Ascending aorta (tissue), 2 donors: ENCODE results near the gene TUT7. TPM values are rescaled to one million over a fixed set of nuclear protein-coding genes. Genes with fewer than 3 reads are reported as not detected.

Experiments
- DNase-seq, 2 donors: peaks; one replicate each; pipeline ENCODE4 v3.0.0-alpha.2; 2019; ENCODE audit warnings: low spot score in 2 of 2
- H3K27ac ChIP-seq, 2 donors: fragments of 200-600 bp; sonication (generic); one replicate each; pipeline ENCODE4 v1.5.1; 2016 to 2017; ENCODE audit warnings: mild to moderate bottlenecking in 1 of 2
- H3K27me3 ChIP-seq: fragments of 200-600 bp; sonication (generic); one replicate; pipeline ENCODE4 v1.5.1; 2017
- H3K36me3 ChIP-seq, 2 donors: fragments of 200-600 bp; sonication (generic); one replicate each; pipeline ENCODE4 v1.5.1; 2016
- H3K4me1 ChIP-seq, 2 donors: fragments of 200-600 bp; sonication (generic); one replicate each; pipeline ENCODE4 v1.5.1; 2016 to 2017; ENCODE audit warnings: mild to moderate bottlenecking in 1 of 2
- H3K4me3 ChIP-seq, 2 donors: fragments of 200-600 bp; sonication (generic); one replicate each; pipeline ENCODE4 v1.5.1; 2016 to 2017; ENCODE audit warnings: mild to moderate bottlenecking in 1 of 2
- H3K9me3 ChIP-seq, 2 donors: fragments of 200-600 bp; sonication (generic); one replicate each; pipeline ENCODE4 v1.5.1; 2016
- intact Hi-C: fragments of 100-400 bp; cut with DNase I; formaldehyde crosslinking; loops from one replicate; pipeline ENCODE4 v1.15.1; 2023
- total RNA-seq: library from RNA; depleted of rRNA; stranded (reverse); fragments of >200 nt; gene quantifications from one replicate; pipeline ENCODE4 v1.1.0, GENCODE V29; 2016
- TF ChIP-seq, protein P1 (sequence below), 3 experiments: fragments of 200-600 bp in 2 of 3; fragments of 450-650 bp in 1 of 3; sonication (generic) in 2 of 3; IDR thresholded peaks; one replicate each; pipeline ENCODE4 v1.5.1; 2016 to 2019; ENCODE audit warnings: antibody characterized with exemption in 3 of 3, mild to moderate bottlenecking in 1 of 3, moderate library complexity in 1 of 3

Gene TUT7
- total RNA-seq, 1 donor from 2014 or later, result 12.9 TPM

- TF ChIP-seq, protein P1, sequence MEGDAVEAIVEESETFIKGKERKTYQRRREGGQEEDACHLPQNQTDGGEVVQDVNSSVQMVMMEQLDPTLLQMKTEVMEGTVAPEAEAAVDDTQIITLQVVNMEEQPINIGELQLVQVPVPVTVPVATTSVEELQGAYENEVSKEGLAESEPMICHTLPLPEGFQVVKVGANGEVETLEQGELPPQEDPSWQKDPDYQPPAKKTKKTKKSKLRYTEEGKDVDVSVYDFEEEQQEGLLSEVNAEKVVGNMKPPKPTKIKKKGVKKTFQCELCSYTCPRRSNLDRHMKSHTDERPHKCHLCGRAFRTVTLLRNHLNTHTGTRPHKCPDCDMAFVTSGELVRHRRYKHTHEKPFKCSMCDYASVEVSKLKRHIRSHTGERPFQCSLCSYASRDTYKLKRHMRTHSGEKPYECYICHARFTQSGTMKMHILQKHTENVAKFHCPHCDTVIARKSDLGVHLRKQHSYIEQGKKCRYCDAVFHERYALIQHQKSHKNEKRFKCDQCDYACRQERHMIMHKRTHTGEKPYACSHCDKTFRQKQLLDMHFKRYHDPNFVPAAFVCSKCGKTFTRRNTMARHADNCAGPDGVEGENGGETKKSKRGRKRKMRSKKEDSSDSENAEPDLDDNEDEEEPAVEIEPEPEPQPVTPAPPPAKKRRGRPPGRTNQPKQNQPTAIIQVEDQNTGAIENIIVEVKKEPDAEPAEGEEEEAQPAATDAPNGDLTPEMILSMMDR (IDR thresholded peaks at IDR 0.05), result no peak
- no peaks in the 10 kb centered on the region for H3K4me1 ChIP-seq
- intact Hi-C loops, result loop anchor here (10.0 kb wide), 1 partner anchor 1365 kb away; the partner anchor contains the start of gene CTSL
- H3K4me3 ChIP-seq, result no peak overlapping the region
- DNase-seq, result no peak
- H3K27me3 ChIP-seq, result no peaks in the 10 kb centered on the region
- H3K9me3 ChIP-seq, result no peaks in the 10 kb centered on the region
- no peaks in the 10 kb centered on the region for H3K36me3 ChIP-seq
- no peak overlapping the region for H3K27ac ChIP-seq
These were observed 5.1 kb upstream of the TUT7 start for GRCh38 chr9:86359151-86359879.

- Histone ChIP-seq H3K36me3 (peaks cover 0 to 6% of the 10 kb centered on the region in 2 donors), H3K27ac (no peak overlapping the region), H3K4me3 (no peak overlapping the region), H3K4me1 (peaks cover 3 to 10% of the 10 kb centered on the region in 2 donors), H3K9me3 (no peaks in the 10 kb centered on the region), H3K27me3 (no peaks in the 10 kb centered on the region)
- TF ChIP-seq, protein P1 (IDR thresholded peaks at IDR 0.05), result no peak
- intact Hi-C loops, result loop anchor here (10.0 kb wide), 1 partner anchor 1368 kb away; the partner anchor contains the start of gene CTSL
- DNase-seq, result no peak
These were observed 3.0 kb upstream of the TUT7 start for GRCh38 chr9:86356871-86357866.

GRCh38 chr9:86355814-86356213 lies 1.6 kb upstream of the TUT7 start:
- TF ChIP-seq, protein P1 (IDR thresholded peaks at IDR 0.05), result no peak
- no peaks in the 10 kb centered on the region for H3K27me3 ChIP-seq
- peaks cover 0 to 10% of the 10 kb centered on the region in 2 donors for H3K36me3 ChIP-seq
- peaks cover 3 to 16% of the 10 kb centered on the region in 2 donors for H3K4me1 ChIP-seq
- H3K4me3 ChIP-seq, result no peak overlapping the region
- DNase-seq, result no peak
- H3K9me3 ChIP-seq, result no peaks in the 10 kb centered on the region
- H3K27ac ChIP-seq, result no peak overlapping the region
- intact Hi-C loops, result loop anchor here (10.0 kb wide), 1 partner anchor 1369 kb away; the partner anchor contains the start of gene CTSL

GRCh38 chr9:86354818-86355309 lies 654 bp upstream of the TUT7 start:
- TF ChIP-seq, protein P1 (IDR thresholded peaks at IDR 0.05), result no peak
- no peaks in the 10 kb centered on the region for H3K9me3 ChIP-seq
- no peaks in the 10 kb centered on the region for H3K27me3 ChIP-seq
- DNase-seq, result no peak
- peaks cover 3 to 16% of the 10 kb centered on the region in 2 donors for H3K4me1 ChIP-seq
- peak overlapping the region; percentile 93 to 99 for H3K4me3 ChIP-seq
- intact Hi-C loops, result loop anchor here (1.0 to 10.0 kb wide), 5 partner anchors 73 to 1370 kb away; partner anchors contain the start of genes AGTPBP1, CTSL, GAS1 and ISCA1
- peaks cover 0 to 10% of the 10 kb centered on the region in 2 donors for H3K36me3 ChIP-seq
- H3K27ac ChIP-seq, result peak overlapping the region; percentile 97 to 100

DNA sequence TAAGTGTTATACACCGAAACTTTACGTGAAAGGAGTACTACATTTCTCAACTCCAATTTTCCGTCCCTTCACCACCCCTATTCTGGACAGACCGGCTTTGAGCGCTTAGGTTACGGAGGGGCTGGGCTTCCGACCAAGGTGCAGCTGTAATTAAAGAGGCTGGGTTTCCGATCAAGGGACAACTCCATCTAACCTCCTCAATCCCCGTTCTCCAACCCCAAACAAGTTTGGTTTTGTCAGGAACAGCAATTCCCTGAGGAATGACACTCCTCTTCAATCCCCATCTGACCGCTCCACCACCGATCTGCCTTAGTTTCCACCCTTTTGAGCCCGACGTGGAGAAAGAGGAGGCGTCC lies 577 bp downstream of the TUT7 start:
- no peak for DNase-seq
- H3K27ac ChIP-seq, result peak overlapping the region; percentile 97 to 100
- TF ChIP-seq, protein P1 (IDR thresholded peaks at IDR 0.05), result no peak
- intact Hi-C loops, result loop anchor here (1.0 to 10.0 kb wide), 5 partner anchors 71 to 1371 kb away; partner anchors contain the start of genes AGTPBP1, CTSL, GAS1 and ISCA1
- peaks cover 0 to 10% of the 10 kb centered on the region in 2 donors for H3K36me3 ChIP-seq
- H3K9me3 ChIP-seq, result no peaks in the 10 kb centered on the region
- H3K27me3 ChIP-seq, result no peaks in the 10 kb centered on the region
- H3K4me1 ChIP-seq, result peaks cover 3 to 16% of the 10 kb centered on the region in 2 donors
- H3K4me3 ChIP-seq, result peak overlapping the region; percentile 93 to 99
